ENCODE measurements around the gene KCNJ6.

GRCh38 chr21:37603129-37603528 is 313.1 kb downstream of the KCNJ6 start:
- no peak for TF ChIP-seq YBX1 (IDR thresholded peaks at IDR 0.05)
- TF ChIP-seq CTCF (IDR thresholded peaks at IDR 0.05 in 2 of 3, conservative IDR thresholded peaks at IDR 0.05 in 1 of 3; ENCODE audit: control insufficient read depth in 2 of 3, extremely low read depth in 1 of 3, insufficient read depth in 1 of 3, low read depth in 3 of 3, low read length in 3 of 3) = no peak
- TF ChIP-seq SP1 (IDR thresholded peaks at IDR 0.05; ENCODE audit: low read depth, low read length) = no peak

Data from GM12878 (cell line).